ENCODE measurements around the gene PHF11. TPM values are rescaled to one million over a fixed set of nuclear protein-coding genes. Genes with fewer than 3 reads are reported as not detected.
"Not testable (repeated sequence)": the region's sequence is repeated elsewhere in the genome, so short reads cannot be mapped to it uniquely, and the experiment has no call there.

The PHF11 gene
- total and polyA plus RNA-seq, 2 of the 8 experiments (the other 6 are each of a cell fraction or from before 2014, with no cell fraction given): 6.1 to 8.1 TPM

DNA sequence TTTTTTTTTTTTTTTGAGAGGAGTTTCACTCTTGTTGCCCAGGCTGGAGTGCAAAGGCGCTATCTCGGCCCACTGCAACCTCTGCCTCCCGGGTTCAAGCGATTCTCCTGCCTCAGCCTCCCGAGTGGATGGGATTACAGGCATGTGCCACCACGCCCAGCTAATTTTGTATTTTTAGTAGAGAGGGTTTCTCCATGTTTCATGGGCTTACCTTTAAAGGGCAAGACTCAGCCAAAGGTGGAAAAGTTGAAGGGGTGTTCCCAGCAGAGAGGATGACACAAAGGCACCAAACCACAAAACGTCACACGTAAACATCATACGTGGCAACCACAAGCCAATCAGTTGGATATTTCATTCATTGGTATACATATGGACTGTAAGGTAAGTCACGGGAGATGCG, 1.1 kb downstream of the PHF11 start:
- H3K9me3 ChIP-seq (ENCODE audit: insufficient read depth in 2 of 2, low read depth in 1 of 2, low read length in 1 of 2); H3K23ac ChIP-seq (ENCODE audit: insufficient read length); H2BK20ac ChIP-seq (ENCODE audit: low read length); H3K27me3 ChIP-seq (replicated peaks in 1 of 4; ENCODE audit: control insufficient read depth in 3 of 4, extremely low read depth in 1 of 4, insufficient read depth in 3 of 4, low read length in 3 of 4); H4K8ac ChIP-seq (ENCODE audit: extremely low read depth, insufficient read depth, low read length); H2AK5ac ChIP-seq (ENCODE audit: low read depth, low read length); DNase-seq (ENCODE audit: low read depth in 1 of 2, low spot score in 2 of 2); H2BK12ac ChIP-seq (ENCODE audit: low read depth, low read length); H3K27ac ChIP-seq (ENCODE audit: low read depth, low read length); FAIRE-seq; H3K18ac ChIP-seq (ENCODE audit: extremely low read depth, low read length); H3K56ac ChIP-seq (replicated peaks; ENCODE audit: insufficient read length, low read depth, low read length); H2BK120ac ChIP-seq (replicated peaks; ENCODE audit: low read depth, low read length); H2BK15ac ChIP-seq (ENCODE audit: low read length); H4K20me1 ChIP-seq (replicated peaks in 1 of 2; ENCODE audit: control insufficient read depth in 1 of 2, insufficient read depth in 2 of 2, low read length in 2 of 2); H3K23me2 ChIP-seq (ENCODE audit: low read depth, low read length); H3K9ac ChIP-seq (replicated peaks in 1 of 4; ENCODE audit: extremely low read depth in 1 of 4, low read depth in 3 of 4, low read length in 3 of 4); H3K79me1 ChIP-seq (ENCODE audit: low read depth, low read length); H4K5ac ChIP-seq (ENCODE audit: insufficient read length, low read depth, low read length); H3K79me2 ChIP-seq (ENCODE audit: control insufficient read depth in 1 of 2, insufficient read depth in 2 of 2, low read length in 2 of 2); H3K4ac ChIP-seq (replicated peaks; ENCODE audit: insufficient read length, low read depth, low read length); H2AFZ ChIP-seq (ENCODE audit: low read length); H3K4me1 ChIP-seq (replicated peaks in 1 of 4; ENCODE audit: control insufficient read depth in 3 of 4, insufficient read depth in 4 of 4, low read length in 3 of 4); H3K36me3 ChIP-seq (ENCODE audit: control insufficient read depth in 2 of 4, insufficient read depth in 4 of 4, low read length in 3 of 4); H2BK5ac ChIP-seq (ENCODE audit: low read depth, low read length); H3K14ac ChIP-seq (ENCODE audit: insufficient read length); H4K91ac ChIP-seq (replicated peaks; ENCODE audit: insufficient read length, low read length): not testable (repeated sequence)
- POLR2A ChIA-PET (ENCODE audit: partially characterized antibody): interaction anchor here (0.7 to 2.0 kb wide), 6 partner anchors 16 to 89 kb away, joined by 3 to 19 read pairs (median 4); partner anchors contain the start of genes CAB39L, RCBTB1 and SETDB2
- WGBS, 2 experiments (ENCODE audit: extremely low coverage in 1 of 2, insufficient coverage in 1 of 2, insufficient read length in 1 of 2, insufficient replicate concordance in 2 of 2, low coverage in 1 of 2, low lambda C conversion rate in 2 of 2, missing lambda C conversion rate in 1 of 2): 91% methylated on average over 9 of the region's 11 CpGs; no CpG with 5 or more reads in 1 of the 2 experiments
- Histone ChIP-seq H3K4me3 (ENCODE audit: extremely low read depth in 1 of 4, insufficient read depth in 2 of 4, low read depth in 3 of 4, low read length in 4 of 4) (peak overlapping the region in 2 of 4 experiments; percentile 79 to 82; a peak in 2 of 8 replicates), H3K4me2 (ENCODE audit: insufficient read depth in 1 of 2, low read depth in 2 of 2, low read length in 2 of 2) (peak overlapping the region in 1 of 2 experiments; percentile 53; a peak in 1 of 4 replicates)
- CTCF ChIA-PET (ENCODE audit: partially characterized antibody): interaction anchor here (0.7 to 1.5 kb wide), 8 partner anchors 13 to 216 kb away, joined by 3 to 5 read pairs (median 4); no protein-coding TSS in a partner anchor
